Measurements from ENCODE around the gene NLRC5.

Gene NLRC5

DNA sequence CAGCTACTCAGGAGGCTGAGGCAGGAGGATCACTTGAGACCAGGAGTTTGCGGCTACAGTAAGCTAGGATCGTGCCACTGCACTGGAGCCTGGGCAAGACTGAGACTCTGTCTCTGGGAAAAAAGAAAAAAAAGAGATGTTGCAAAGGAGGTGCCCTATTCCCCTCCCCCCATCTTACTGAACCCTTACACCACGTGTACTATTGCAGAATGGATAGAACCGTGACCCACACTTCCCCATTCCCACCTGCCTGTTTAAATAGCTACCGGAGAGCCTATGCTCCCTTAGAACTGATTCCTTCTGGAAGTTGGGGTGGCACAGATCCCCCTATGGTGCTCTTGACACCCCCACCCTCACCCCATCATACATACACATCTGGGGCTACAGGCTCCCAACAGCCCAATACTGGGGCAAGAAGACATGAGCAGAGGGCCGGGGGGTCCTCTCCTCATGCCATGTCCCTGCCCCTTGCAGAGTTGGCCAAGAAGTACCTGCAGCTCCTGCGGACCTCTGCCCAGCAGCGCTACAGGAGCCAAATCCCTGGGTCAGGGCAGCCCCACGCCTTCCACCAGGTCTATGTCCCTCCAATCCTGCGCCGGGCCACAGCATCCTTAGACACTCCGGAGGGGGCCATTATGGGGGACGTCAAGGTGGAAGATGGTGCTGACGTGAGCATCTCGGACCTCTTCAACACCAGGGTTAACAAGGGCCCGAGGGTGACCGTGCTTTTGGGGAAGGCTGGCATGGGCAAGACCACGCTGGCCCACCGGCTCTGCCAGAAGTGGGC is 35.7 kb downstream of the NLRC5 start:
- DNase-seq = no peak

DNA sequence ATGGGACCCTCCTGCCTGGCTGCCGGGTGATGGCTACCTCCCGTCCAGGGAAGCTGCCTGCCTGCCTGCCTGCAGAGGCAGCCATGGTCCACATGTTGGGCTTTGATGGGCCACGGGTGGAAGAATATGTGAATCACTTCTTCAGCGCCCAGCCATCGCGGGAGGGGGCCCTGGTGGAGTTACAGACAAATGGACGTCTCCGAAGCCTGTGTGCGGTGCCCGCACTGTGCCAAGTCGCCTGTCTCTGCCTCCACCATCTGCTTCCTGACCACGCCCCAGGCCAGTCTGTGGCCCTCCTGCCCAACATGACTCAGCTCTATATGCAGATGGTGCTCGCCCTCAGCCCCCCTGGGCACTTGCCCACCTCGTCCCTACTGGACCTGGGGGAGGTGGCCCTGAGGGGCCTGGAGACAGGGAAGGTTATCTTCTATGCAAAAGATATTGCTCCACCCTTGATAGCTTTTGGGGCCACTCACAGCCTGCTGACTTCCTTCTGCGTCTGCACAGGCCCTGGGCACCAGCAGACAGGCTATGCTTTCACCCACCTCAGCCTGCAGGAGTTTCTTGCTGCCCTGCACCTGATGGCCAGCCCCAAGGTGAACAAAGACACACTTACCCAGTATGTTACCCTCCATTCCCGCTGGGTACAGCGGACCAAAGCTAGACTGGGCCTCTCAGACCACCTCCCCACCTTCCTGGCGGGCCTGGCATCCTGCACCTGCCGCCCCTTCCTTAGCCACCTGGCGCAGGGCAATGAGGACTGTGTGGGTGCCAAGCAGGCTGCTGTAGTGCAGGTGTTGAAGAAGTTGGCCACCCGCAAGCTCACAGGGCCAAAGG is 36.8 kb downstream of the NLRC5 start:
- no peak for DNase-seq

DNA sequence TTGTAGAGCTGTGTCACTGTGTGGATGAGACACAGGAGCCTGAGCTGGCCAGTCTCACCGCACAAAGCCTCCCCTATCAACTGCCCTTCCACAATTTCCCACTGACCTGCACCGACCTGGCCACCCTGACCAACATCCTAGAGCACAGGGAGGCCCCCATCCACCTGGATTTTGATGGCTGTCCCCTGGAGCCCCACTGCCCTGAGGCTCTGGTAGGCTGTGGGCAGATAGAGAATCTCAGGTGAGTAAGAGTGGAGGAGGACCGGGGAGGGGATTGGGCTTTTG is 37.4 kb downstream of the NLRC5 start:
- DNase-seq = no peak

DNA sequence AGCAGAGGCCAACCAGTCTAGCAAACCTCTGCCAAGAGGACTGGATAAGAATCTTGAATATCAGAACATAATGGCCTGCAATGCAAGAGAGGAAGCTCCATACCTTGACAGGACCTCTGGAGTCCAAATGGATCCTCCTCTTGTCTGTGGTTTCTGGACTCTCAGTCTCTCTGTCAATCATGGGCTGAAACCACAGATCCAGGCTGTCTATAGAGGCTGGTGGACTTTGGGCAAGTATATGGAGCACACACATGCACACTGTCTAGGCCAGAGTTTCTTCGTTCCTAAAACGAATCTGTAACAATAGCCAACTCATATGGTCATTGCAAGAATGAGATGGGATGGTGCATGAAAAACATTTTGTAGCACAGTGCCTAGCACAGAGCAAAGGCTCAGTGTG is 37.7 kb downstream of the NLRC5 start:
- DNase-seq = no peak

DNA sequence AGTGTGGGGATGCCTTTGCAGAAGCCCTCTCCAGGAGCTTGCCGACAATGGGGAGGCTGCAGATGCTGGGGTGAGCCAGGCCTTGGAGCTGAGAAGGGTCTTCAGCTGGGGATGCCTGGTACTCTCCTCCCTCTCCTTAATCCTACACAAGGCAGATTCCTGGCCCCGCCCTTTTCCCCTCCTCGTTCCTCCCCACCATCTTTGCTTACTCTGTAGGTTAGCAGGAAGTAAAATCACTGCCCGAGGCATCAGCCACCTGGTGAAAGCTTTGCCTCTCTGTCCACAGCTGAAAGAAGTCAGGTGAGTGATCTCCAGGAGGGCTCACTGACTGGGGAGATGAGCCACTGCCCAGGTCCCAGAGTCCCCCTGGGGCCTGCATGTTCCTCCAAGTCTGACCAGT is 38.7 kb downstream of the NLRC5 start:
- no peak for DNase-seq

DNA sequence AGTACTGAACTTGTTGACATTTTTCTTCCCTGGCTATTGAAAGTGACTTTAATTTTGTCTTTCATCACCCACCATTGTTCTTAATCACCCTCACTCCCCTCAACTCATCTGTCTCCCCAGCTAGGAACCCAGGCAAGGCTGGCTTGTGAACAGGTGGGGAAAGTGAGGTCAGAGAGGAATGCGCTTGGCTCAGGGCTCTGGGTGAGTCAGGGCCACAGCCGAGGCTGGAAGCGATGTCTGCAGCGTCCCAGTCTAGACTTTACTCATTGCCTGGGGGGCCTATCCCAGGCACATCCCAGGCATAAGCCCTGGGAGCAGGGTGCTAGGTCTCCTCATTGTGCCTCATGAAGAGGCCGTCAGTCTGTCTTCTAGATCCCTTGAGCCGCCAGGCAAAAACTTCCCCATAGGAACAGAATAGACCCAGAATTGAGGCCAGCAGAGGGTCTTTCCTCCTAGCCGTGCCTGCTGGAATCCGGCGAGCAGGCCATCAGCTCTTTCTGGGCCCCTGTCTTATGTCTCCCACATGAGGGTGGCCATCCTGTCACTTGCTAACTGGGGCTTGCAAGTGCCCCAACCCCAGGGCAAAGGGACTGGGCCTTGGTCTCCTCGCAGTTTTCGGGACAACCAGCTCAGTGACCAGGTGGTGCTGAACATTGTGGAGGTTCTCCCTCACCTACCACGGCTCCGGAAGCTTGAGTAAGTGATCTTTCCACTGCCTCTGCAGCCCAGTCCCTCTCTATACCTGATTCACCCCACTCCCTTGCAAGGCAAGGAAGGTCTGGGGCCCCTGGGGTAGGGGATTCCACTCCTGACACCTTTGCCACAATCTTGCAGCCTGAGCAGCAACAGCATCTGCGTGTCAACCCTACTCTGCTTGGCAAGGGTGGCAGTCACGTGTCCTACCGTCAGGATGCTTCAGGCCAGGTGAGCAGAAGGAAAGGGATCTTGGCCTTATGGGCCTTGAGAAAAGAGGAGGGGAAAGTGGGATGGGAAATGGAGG is 40.1 kb downstream of the NLRC5 start:
- peak; percentile 78 for DNase-seq

DNA sequence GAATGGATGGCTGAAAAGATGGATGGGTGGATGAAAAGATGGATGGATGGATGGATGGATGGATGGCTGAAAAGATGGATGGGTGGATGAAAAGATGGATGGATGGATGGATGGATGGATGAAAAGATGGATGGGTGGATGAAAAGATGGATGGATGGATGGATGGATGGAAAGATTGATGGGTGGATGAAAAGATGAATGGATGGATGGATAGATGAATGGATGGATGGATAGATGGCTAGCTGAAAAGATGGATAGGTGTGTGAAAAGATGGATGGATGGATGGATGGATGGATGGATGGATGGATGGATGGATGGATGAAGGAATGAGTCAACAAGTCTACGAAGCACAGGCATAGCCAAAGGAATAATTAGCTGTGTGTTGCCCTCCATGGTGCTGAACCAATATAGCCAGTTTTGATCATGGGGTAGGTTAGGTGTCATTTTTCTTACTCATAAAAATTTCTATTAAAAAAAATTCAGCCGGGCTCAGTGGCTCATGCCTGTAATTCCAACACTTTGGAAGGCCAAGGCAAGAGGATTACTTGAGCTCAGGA is 41.1 kb downstream of the NLRC5 start:
- DNase-seq = no peak

DNA sequence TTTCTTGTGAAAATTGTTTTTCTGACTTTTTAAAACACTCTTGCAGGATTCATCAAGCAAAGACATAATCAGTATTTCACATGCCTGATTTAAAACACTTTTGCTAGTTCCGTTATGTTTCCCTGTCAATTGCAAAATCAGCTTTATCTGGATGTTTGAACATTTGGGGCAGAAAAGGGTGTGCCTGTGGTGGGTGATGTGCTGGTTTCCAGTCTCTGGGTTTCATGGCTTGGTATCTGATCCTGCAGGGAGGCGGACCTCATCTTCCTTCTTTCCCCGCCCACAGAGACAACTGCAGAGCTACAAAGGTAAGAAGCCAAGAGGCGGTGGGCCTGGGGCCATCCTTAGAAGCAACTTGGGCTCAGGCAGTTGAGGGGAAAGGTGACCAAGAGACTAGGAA is 41.8 kb downstream of the NLRC5 start:
- no peak for DNase-seq

DNA sequence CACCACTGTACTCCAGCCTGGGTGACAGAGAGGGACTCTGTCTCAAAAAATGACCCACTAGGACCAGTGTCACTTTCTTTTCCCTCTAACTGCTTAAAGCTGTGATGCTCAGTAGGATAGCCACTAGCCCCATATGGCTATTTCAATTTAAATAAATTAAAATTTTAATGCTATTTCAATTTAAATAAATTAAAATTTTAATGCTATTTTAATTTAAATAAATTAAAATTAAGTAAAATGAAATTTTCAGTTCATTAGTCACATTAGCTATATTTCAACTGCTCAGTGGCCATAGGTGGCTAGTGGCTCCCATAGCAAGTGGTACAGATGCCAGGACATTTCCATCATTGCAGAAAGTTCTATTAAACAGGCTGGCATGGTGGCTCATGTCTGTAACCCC is 43.0 kb downstream of the NLRC5 start:
- no peak for DNase-seq

DNA sequence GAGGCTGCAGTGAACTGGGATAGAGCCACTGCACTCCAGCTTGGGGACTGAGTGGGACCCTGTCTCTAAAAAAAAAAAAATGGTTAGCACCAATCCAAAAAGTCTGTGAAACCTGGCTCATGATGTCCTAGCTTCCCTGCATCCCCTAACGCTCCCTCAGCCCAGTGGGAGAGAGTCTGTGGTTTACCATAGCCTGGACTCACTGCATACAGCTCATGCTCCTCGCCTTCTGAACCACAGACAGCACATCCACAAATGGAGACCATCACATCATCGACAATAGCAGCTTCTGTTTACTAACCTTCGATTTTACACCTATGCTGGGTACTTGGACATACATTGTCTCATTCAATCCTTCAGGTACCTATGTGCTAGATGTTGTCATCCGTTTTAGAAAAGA is 43.6 kb downstream of the NLRC5 start:
- no peak for DNase-seq

DNA sequence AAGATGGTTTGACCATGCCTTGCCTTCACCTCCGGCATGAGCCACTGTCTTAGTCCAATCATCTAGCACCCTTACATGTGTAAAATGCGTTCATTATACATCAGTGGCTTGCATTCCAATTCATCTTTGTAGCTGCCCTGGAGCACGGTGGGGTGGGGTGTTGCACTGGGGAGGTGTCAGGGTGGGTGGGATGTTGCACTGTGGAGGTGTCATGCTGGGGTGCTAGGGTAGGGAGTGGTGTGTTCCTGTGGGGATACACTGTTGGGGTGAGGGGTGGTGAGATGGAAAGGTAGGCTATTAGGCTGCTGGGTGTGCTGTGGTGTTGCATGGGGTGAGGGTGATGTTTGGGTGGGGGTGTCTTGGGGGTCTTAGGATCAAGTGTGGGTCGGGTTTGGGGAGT is 47.0 kb downstream of the NLRC5 start:
- DNase-seq = no peak

DNA sequence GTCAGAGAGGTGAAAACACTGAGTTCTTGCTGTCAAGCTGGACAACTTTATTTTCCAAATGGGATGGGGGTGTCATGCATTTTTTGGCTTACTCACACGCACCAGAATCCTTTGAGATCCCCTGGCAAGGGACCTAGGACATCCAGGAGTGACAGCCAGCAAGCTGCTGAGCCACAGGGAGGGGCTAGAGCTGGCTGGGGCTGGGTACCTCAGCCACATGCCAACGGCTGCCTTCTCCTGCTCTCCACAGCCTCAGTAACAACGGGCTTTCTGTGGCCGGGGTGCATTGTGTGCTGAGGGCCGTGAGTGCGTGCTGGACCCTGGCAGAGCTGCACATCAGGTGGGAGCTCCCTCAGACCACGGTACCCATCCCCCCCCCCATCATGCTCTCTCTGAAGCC is 47.6 kb downstream of the NLRC5 start:
- DNase-seq = no peak

DNA sequence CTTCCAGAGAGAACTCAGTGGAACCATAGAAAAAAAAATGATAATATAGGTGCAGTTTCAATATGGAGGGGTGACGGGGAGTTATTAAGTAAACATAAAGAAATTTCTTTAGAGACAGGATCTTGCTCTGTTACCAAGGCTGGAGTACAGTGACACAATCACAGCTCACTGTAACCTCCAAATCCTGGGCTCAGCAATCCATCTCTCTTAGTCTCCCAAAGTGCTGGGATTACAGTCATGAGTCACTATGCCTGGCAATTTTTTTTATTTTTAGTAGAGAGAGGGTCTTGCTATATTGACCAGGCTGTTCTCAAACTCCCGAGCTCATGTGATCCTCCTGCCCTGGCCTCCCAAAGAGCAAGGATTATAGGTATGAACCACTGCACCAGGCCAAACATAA is 48.8 kb downstream of the NLRC5 start:
- peak; percentile 62 for DNase-seq

DNA sequence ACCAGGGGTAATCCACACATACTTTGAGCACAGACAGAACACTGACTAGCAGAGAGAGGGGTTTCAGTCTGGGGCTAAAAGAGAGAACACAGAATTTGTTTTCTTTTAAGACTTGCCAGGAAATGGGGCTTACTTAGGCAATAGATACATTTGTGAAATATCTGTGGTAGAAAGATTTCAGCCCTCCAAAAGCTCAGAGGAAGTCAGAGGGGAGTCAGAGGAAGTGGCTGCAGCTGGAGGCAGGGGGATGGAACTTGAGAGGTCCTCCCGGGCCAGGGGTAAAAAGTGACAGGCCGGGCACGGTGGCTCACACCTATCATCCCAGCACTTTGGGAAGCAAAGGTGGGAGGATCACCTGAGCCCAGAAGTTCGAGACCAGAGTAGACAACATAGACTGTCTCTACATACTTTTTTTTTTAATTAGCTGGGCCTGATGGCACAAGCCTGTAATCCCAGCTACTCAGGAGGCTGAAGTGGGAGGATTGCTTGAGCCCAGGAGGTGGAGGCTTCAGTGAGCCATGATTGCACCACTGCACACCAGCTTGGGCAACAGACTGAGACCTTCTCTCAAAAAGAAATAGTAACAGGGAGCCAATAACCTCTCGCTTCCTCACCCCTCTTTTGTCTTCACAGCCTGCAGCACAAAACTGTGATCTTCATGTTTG is 49.9 kb downstream of the NLRC5 start:
- DNase-seq = peak; percentile 91

DNA sequence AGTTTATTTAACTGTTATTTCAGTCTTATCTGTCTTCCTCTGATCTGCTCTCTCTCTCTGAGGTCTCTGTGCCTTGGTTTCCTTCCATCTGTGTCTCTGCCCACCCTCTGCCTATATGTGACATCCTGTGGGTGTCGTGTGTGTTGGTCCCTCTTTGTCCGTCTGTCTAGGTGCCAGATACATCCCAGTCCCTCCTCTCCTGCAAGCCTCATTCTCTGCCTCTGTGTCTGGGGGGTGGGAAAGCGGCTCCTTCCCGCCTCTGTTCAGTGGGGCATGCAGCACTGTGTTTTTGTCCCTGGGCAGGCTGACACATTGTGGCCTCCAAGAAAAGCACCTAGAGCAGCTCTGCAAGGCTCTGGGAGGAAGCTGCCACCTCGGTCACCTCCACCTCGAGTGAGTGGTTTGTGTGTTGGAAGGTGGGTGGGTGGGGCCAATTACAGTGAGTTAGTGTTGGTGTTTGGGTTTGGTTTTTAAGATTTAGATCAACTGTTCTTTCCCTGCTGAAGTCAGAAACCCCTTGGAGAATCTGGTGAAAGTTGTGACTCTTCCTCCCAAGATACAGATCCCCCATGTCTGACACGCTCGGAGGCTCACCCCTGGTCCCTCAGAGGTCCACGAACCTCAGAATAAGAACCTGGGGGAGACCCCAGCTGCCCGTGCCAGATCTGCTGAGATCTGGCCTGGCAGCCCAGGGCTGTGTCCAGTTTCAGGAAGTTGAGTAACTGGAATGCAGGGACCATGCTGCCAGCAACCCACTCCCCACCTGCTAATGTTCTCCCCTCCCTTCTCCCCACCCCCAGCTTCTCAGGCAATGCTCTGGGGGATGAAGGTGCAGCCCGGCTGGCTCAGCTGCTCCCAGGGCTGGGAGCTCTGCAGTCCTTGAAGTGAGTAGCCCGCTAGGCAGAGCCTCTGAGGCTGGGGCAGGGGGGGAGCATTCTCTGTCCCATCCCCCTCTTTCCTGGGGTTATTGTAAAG is 52.1 kb downstream of the NLRC5 start:
- DNase-seq = no peak

DNA sequence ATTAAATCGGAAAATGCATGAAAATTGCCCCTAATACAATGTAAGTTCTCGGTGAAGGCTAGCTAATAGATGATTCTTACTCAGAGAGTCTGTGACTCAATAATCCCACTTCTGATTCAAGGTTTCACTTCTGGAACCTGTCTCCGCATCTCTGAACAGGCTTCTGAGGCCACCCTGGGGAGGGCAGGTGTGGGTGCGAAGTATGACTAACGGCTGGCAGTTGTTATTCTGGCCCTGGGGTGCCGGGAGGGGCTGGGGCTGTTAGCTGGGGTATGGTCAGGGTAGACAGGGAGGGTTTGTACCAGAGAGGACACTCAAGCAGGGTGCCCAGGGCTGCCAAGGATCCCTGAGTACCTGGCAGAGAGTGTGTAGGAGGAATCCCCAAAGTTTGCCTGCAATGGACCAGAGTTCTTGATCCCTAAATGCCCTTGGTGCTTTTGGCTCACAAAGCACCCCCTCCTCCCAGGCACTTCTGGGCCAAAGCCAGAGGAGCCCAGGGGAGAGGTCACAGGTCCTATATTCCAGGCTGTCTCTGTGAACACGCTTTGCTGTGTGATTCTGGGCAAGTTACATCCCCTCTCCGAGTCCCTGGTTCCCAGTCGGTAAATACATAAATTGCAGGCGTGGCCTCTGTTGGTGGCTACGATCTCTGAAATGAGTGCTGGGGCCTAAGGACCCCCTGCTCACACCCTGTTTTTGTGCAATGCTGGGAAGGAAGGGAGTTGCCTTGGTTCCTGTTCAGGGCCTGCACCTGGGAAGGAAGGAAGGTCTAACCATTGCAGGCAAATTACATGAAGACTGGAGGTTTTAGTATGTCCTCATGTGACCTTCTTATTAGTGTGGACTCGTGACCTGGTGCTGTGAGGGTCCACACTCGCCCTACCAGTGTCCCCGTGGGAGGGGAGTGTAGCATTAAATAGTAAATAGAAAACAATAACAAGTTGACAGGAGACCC is 53.1 kb downstream of the NLRC5 start:
- no peak for DNase-seq

DNA sequence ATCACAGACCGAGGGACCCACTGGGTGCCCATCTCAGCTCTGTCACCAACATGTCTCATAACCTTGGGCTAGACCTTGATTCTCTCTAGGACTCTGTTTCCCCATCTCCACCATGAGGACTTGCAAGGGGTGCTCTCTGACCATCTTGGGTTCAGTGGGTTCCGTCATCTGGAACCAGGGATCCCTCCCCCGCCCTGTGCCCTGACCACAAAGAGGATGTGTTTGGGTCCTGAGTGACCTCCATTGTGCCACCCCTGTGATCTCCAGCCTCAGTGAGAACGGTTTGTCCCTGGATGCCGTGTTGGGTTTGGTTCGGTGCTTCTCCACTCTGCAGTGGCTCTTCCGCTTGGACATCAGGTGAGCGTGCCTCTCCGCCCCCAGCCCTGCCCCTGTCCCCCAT is 53.9 kb downstream of the NLRC5 start:
- no peak for DNase-seq

DNA sequence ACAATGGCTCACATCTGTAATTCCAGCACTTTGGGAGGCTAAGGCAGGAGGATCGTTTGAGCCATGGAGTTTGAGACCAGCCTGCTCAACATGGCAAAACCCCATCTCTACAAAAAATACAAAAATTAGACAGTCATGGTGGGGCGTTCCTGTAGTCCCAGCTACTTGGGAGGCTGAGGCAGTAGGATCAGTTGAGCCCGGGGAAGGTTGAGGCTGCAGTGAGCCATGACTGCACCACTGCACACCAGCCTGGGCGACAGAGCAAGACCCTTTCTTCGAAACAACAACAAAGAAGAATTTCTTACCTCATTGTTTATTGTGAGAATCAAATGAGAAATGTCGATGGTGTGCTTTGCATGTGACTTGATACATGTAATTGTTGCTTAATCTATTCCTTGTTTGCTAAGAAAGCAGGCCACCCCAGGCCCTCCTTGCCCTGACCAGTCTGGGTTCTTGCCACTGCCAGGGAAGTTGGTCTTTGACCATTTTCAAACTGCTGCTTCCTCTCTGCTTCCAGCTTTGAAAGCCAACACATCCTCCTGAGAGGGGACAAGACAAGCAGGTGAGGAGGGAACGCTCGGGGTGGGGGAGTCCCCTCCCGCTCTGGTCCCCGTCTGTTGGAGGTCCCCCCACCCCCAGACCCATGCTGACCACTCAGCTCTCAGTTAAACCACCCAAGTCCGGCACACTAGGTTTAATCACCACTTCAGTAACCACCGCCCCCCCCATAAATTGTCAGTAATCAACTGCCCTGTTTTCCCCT is 55.8 kb downstream of the NLRC5 start:
- DNase-seq = no peak

All from fibroblast of skin of abdomen (primary cell).